SU-DHL-6 (cell line): ENCODE measurements around the gene ACE.

Experiments
- CTCF ChIP-seq: fragments of 200-600 bp; sonication (generic); IDR thresholded peaks from one replicate; pipeline ENCODE4 v1.5.1; 2017; ENCODE audit warnings: antibody characterized with exemption, mild to moderate bottlenecking, low read length, moderate library complexity; ENCODE audit not compliant: insufficient read depth, poor library complexity, severe bottlenecking
- EZH2phosphoT487 ChIP-seq: fragments of 200-600 bp; sonication (generic), shearing (Covaris generic); conservative IDR thresholded peaks from 2 replicates; pipeline ENCODE4 v1.6.1; 2018; ENCODE audit warnings: mild to moderate bottlenecking, antibody characterized with exemption, low read length, moderate library complexity, mixed read lengths

GRCh38 chr17:63498626-63499195, 21.9 kb downstream of the ACE start:
- TF ChIP-seq CTCF = no peak
- no peak for TF ChIP-seq EZH2phosphoT487
